ENCODE data around the gene STARD3.
A peak's percentile ranks its signal among the peaks of the same experiment; 100 is the strongest.

Gene STARD3

GRCh38 chr17:39672522-39673334 lies 35.8 kb downstream of the STARD3 start:
- no peak for DNase-seq (ENCODE audit: low spot score)

GRCh38 chr17:39673335-39674081 lies 36.6 kb downstream of the STARD3 start:
- DNase-seq (ENCODE audit: low spot score) = no peak

GRCh38 chr17:39674179-39674578 lies 37.2 kb downstream of the STARD3 start:
- DNase-seq (ENCODE audit: low spot score) = no peak

- no peak for DNase-seq (ENCODE audit: low spot score)
Observed at GRCh38 chr17:39674702-39675389, 37.9 kb downstream of the STARD3 start.

GRCh38 chr17:39675390-39676082 lies 38.6 kb downstream of the STARD3 start:
- no peak for DNase-seq (ENCODE audit: low spot score)

- no peak for DNase-seq (ENCODE audit: low spot score)
Observed at GRCh38 chr17:39676198-39676819, 39.4 kb downstream of the STARD3 start.

GRCh38 chr17:39677072-39677471 lies 40.1 kb downstream of the STARD3 start:
- DNase-seq (ENCODE audit: low spot score) = no peak

- no peak for DNase-seq (ENCODE audit: low spot score)
Observed at GRCh38 chr17:39677542-39678339, 40.8 kb downstream of the STARD3 start.

- no peak for DNase-seq (ENCODE audit: low spot score)
Observed at GRCh38 chr17:39678340-39679116, 41.6 kb downstream of the STARD3 start.

- no peak for DNase-seq (ENCODE audit: low spot score)
Observed at GRCh38 chr17:39679521-39680192, 42.7 kb downstream of the STARD3 start.

GRCh38 chr17:39683295-39683939 lies 46.5 kb downstream of the STARD3 start:
- DNase-seq (ENCODE audit: low spot score) = no peak

- DNase-seq (ENCODE audit: low spot score) = no peak
Observed at GRCh38 chr17:39684369-39685192, 47.6 kb downstream of the STARD3 start.

- DNase-seq (ENCODE audit: low spot score) = no peak
Observed at GRCh38 chr17:39687101-39687545, 50.2 kb downstream of the STARD3 start.

- DNase-seq (ENCODE audit: low spot score) = peak; percentile 80
Observed at GRCh38 chr17:39687546-39688474, 50.9 kb downstream of the STARD3 start, which contains the start of gene PGAP3. TSS of gene PGAP3 (minus strand) at chr17:39688057. CDS start at chr17:39688014, 43 bp downstream.

GRCh38 chr17:39688475-39688835 lies 51.5 kb downstream of the STARD3 start:
- DNase-seq (ENCODE audit: low spot score) = no peak

- no peak for DNase-seq (ENCODE audit: low spot score)
Observed at GRCh38 chr17:39688945-39689344, 52.0 kb downstream of the STARD3 start.

- DNase-seq (ENCODE audit: low spot score) = no peak
Observed at GRCh38 chr17:39694593-39694992, 57.6 kb downstream of the STARD3 start.

Data from HuH-7 (cell line).